ENCODE measurements around the gene MAP2.
A peak's percentile ranks its signal among the peaks of the same experiment; 100 is the strongest.

Gene MAP2

DNA sequence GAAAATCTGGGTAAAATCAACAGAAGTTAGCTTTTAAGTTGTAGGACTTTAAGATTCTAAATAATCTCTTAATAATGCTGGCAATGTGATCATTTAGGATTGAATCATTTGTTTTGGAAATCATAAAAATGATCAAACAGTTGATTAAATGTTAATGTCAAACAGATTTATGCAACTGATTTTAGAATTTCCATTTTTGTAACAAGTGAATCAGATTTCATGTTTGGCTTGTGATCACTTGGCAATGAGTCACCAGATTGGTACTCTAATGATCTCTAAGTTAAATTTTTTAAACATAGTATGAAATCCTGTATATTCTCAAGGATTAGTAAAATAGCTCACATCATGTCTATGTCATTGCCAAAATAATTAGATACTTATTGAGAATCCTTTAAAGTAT is 297.6 kb downstream of the MAP2 start:
- in situ Hi-C loops (cut with HindIII; ENCODE audit: low sequenced_read_pairs) = no loop called here
- no peak overlapping the region for H3K4me3 ChIP-seq (ENCODE audit: low read depth, low read length)
- TF ChIP-seq, protein P1, sequence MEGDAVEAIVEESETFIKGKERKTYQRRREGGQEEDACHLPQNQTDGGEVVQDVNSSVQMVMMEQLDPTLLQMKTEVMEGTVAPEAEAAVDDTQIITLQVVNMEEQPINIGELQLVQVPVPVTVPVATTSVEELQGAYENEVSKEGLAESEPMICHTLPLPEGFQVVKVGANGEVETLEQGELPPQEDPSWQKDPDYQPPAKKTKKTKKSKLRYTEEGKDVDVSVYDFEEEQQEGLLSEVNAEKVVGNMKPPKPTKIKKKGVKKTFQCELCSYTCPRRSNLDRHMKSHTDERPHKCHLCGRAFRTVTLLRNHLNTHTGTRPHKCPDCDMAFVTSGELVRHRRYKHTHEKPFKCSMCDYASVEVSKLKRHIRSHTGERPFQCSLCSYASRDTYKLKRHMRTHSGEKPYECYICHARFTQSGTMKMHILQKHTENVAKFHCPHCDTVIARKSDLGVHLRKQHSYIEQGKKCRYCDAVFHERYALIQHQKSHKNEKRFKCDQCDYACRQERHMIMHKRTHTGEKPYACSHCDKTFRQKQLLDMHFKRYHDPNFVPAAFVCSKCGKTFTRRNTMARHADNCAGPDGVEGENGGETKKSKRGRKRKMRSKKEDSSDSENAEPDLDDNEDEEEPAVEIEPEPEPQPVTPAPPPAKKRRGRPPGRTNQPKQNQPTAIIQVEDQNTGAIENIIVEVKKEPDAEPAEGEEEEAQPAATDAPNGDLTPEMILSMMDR (IDR thresholded peaks at IDR 0.05; ENCODE audit: low read depth, low read length) = no peak
- peak; percentile 33 for DNase-seq (ENCODE audit: low read depth, low spot score)

DNA sequence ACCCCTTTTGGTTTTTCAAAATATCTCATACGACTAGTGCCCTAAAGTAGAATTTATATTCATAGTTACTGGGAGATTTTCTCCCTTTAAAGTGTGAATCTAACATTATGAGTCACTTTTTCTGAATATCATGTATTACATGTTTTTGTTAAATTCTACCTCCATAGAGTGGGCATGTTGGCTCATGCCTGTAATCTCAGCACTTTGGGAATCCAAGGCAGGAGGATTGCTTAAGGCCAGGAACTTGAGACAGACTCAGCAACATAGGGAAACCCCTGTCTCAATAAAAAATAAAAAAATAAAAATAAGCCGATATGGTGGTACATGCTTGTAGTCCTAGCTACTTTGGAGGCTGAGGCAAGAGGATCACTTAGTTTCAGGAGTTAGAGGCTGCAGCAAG is 302.5 kb downstream of the MAP2 start:
- no peak overlapping the region for H3K4me3 ChIP-seq (ENCODE audit: low read depth, low read length)
- DNase-seq (ENCODE audit: low read depth, low spot score) = no peak
- in situ Hi-C loops (cut with HindIII; ENCODE audit: low sequenced_read_pairs) = no loop called here
- TF ChIP-seq, protein P1 (IDR thresholded peaks at IDR 0.05; ENCODE audit: low read depth, low read length) = no peak

DNA sequence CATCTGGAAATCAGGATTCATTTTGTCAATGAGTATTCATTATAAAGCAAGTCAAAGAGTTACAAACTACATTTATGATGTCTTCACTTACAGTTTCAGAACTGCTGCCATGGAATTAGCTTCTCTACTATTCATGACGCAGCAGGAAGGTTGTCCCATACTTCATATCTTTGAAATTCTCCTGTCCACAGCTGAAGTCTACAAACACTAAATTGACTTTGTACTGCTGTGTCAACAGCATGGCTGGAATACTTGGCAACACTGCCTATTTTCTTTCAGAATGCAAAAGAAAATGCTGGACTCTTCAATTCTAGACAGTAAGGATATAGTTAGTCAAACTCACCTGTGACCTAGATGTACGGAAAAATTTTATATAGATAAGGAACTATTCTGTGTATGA is 303.2 kb downstream of the MAP2 start:
- TF ChIP-seq, protein P1 (IDR thresholded peaks at IDR 0.05; ENCODE audit: low read depth, low read length) = no peak
- H3K4me3 ChIP-seq (ENCODE audit: low read depth, low read length) = no peak overlapping the region
- DNase-seq (ENCODE audit: low read depth, low spot score) = no peak
- in situ Hi-C loops (cut with HindIII; ENCODE audit: low sequenced_read_pairs) = no loop called here

DNA sequence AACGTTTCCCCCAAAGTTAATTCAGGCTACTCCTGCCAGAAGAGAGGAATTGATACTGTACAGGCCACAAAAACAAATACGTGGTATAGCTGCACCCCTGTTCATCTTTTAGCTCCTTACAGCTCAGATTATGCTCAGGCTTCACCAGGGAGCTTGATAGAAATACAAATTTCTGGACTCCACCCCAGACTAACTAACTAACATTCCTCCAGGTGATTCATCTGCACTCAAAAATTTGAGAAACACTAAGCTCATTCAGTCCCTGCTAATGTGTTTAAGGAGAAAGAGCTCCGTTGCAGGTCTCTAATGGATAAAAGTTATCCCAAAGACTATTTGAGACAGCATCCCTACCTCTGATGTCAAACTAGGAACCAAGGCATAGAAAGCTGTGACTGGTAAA is 311.0 kb downstream of the MAP2 start:
- no peak for DNase-seq (ENCODE audit: low read depth, low spot score)
- TF ChIP-seq, protein P1 (IDR thresholded peaks at IDR 0.05; ENCODE audit: low read depth, low read length) = no peak
- in situ Hi-C loops (cut with HindIII; ENCODE audit: low sequenced_read_pairs) = no loop called here
- H3K4me3 ChIP-seq (ENCODE audit: low read depth, low read length) = no peak overlapping the region

DNA sequence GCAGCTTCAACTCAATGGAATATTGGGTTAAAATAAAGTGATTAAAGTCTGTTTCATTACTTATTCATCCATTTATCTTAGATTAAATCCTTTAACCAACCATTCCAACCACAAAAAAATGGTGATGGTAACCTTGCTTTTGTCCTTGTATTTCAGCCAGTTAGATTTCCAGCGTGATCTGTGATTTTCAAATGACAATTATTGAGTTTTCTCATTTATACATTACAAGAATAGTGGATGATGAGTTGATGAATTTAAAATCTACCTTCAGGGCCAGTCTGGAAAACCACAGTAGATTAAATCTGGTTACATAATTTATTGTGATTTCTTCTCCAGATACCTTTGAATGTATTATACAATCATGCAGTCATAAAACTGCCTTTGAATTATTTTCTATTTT is 318.1 kb downstream of the MAP2 start:
- TF ChIP-seq, protein P1 (IDR thresholded peaks at IDR 0.05; ENCODE audit: low read depth, low read length) = no peak
- in situ Hi-C loops (cut with HindIII; ENCODE audit: low sequenced_read_pairs) = no loop called here
- no peak for DNase-seq (ENCODE audit: low read depth, low spot score)
- no peak overlapping the region for H3K4me3 ChIP-seq (ENCODE audit: low read depth, low read length)

DNA sequence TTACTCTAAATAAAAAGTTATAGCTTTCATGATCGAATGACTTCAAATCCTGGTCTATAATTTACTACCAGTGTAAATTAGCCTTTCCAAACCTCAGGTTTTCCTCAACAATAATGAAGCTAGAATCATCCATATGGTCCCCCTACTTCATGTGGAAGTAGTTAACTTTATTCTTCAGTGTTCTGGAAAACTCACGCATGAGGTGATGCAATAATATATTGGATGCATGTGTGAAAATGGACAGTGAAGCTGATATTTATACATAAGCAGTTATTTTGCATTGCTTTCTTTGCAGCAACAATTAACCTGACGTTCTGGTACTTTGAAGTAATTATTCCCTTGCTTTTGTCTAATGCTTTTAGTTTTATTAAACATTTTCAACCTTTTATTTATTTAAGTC is 329.2 kb downstream of the MAP2 start:
- DNase-seq (ENCODE audit: low read depth, low spot score) = no peak
- TF ChIP-seq, protein P1 (IDR thresholded peaks at IDR 0.05; ENCODE audit: low read depth, low read length) = no peak
- no peak overlapping the region for H3K4me3 ChIP-seq (ENCODE audit: low read depth, low read length)
- in situ Hi-C loops (cut with HindIII; ENCODE audit: low sequenced_read_pairs) = no loop called here

DNA sequence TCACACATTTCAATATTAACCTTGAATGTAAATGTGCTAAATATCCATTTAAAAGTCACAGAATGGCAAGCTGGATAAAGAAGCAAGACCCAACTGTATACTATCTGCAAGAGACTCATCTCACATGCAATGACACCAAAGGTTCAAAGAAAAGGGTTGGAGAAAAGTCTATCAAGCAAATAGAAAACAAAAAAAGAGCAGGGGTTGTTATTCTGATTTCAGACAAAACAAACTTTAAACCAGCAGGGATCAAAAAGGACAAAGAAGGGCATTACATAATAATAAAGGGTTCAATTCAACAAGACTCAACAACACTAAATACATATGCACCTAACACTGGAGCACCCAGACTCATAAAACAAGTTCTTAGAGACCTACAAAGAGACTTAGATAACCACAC is 333.3 kb downstream of the MAP2 start:
- in situ Hi-C loops (cut with HindIII; ENCODE audit: low sequenced_read_pairs) = no loop called here
- DNase-seq (ENCODE audit: low read depth, low spot score) = no peak
- H3K4me3 ChIP-seq (ENCODE audit: low read depth, low read length) = no peak overlapping the region
- TF ChIP-seq, protein P1 (IDR thresholded peaks at IDR 0.05; ENCODE audit: low read depth, low read length) = no peak

Measured in astrocyte of the spinal cord (primary cell).